GM12874 (cell line): Measurements from ENCODE around the gene ABHD12.

Experiments used
- CTCF ChIP-seq: IDR thresholded peaks from 2 replicates; pipeline ENCODE4 v1.5.1; 2011; ENCODE audit warnings: low read depth, mild to moderate bottlenecking, control low read depth, low read length, moderate library complexity; ENCODE audit not compliant: insufficient read depth

The ABHD12 gene

DNA sequence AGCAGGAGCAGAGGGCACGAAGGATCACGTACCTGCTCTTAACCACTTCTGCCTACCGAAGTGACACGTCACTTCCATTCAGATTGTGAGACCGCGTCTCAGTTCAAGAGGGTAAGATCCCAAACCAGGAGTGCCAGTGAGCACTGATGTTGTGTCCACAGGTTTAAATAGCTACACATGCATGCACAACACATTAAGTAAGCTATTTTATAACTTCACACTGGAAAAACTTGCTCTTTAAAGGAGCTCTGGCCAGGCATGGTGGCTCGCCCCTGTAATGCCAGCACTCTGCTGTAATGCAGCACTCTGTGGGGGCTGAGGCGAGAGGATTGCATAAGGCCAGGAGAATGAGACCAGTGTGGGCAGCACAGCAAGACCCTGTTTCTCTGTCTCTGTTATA, 21.1 kb downstream of the ABHD12 start:
- TF ChIP-seq CTCF = no peak

- no peak for TF ChIP-seq CTCF
Observed at GRCh38 chr20:25368976-25369375, 21.7 kb downstream of the ABHD12 start.

GRCh38 chr20:25368526-25368925, 22.1 kb downstream of the ABHD12 start:
- no peak for TF ChIP-seq CTCF

GRCh38 chr20:25364879-25365699, 25.5 kb downstream of the ABHD12 start:
- TF ChIP-seq CTCF = no peak

- no peak for TF ChIP-seq CTCF
Observed at GRCh38 chr20:25364180-25364788, 26.4 kb downstream of the ABHD12 start.

DNA sequence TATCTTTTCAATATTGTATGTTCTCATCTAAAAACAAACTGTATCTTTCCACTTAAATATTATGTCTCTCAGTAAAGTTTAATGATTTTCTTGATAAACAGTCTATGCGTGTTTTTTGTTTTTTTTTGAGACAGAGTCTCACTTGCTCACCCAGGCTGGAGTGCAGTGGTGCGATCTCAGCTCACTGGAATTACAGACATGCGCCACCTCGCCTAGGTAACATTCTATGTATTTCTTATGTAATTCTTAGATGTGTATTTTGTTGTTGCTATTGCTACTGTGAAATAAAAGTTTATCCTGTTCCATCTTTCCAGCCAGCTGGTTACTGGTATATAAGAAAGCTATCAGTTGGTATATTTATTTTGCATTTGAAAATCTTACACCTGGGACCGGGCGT, 29.4 kb downstream of the ABHD12 start:
- no peak for TF ChIP-seq CTCF

GRCh38 chr20:25360631-25361286, 29.9 kb downstream of the ABHD12 start:
- TF ChIP-seq CTCF = no peak
